ENCODE measurements around the gene CPSF7. TPM values are rescaled to one million over a fixed set of nuclear protein-coding genes. Genes with fewer than 3 reads are reported as not detected.

CPSF7 gene
- total RNA-seq, 4 donors from 2014 or later = 58.8 to 95.1 (median 72.8) TPM

DNA sequence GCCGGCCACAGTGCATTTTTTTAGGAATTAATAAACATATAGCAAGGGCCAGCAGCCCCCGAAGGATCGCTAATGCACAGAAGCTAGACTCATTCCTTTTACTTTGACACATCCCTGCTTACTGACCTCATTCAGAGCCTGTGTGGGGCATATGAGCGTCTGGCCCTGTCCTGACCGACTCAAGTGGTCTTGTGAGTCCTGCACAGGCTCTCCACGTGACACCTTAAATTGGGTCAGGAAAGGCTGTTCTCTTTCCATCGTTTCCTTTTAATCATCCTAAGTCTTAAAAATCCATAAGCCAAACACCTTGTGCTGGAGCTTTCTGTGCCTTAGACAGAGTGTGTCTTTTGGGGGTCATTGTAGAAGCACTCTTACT, 18.8 kb upstream of the CPSF7 start:
- Histone ChIP-seq H3K27me3 (no peaks in the 10 kb centered on the region), H3K4me1 (peaks cover 13% of the 10 kb centered on the region in 2 donors), H3K27ac (no peak overlapping the region), H3K9me3 (no peaks in the 10 kb centered on the region), H3K4me3 (replicated peaks in 1 of 3) (no peak overlapping the region), H3K36me3 (peaks cover 5 to 18% of the 10 kb centered on the region in 2 donors)
- peak in 1 of 2 donors; percentile 4 for DNase-seq
- TF ChIP-seq CTCF (IDR thresholded peaks at IDR 0.05) = no peak
- TF ChIP-seq POLR2A (IDR thresholded peaks at IDR 0.05) = no peak
- WGBS, 2 donors = 67 to 82% methylated on average over 7 of the region's 7 CpGs
- intact Hi-C loops (cut with DNase I) = loop anchor here (10.0 kb wide), 1 partner anchor 66 kb away; no protein-coding TSS in a partner anchor

GRCh38 chr11:61447601-61448551, 18.1 kb upstream of the CPSF7 start:
- 75 to 83% methylated on average over 12 of the region's 12 CpGs for WGBS, 2 donors
- Histone ChIP-seq H3K27me3 (no peaks in the 10 kb centered on the region), H3K4me3 (replicated peaks in 1 of 3) (no peak overlapping the region), H3K9me3 (no peaks in the 10 kb centered on the region), H3K27ac (no peak overlapping the region), H3K4me1 (peaks cover 13% of the 10 kb centered on the region in 2 donors), H3K36me3 (peaks cover 5 to 18% of the 10 kb centered on the region in 2 donors)
- no peak for DNase-seq
- intact Hi-C loops (cut with DNase I) = loop anchor here (10.0 kb wide), 1 partner anchor 67 kb away; no protein-coding TSS in a partner anchor
- TF ChIP-seq CTCF (IDR thresholded peaks at IDR 0.05) = no peak
- TF ChIP-seq POLR2A (IDR thresholded peaks at IDR 0.05) = no peak

DNA sequence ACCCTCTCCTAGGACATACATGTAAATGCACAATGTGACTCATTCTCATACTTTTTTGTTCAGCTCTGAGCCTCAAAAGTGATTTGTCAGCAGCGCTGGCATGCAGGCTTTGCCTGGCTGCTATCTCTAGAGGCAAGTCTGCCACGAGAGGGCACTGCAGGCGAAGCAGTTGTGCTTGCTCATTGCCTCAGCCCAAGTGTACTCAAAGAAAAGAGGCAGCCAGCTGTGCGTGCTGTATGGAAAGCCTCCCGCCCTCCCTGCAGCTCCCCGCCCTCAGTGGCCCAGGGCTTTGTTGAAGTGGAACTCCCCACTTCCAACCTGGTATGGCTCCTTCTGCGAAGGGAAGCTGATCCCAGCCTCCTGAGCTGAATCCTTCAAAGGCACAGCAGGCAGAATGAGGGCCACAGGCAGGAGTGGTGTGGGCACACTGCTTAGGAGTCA, 16.5 kb upstream of the CPSF7 start:
- Histone ChIP-seq H3K4me3 (replicated peaks in 1 of 3) (no peak overlapping the region), H3K36me3 (peaks cover 5 to 18% of the 10 kb centered on the region in 2 donors), H3K9me3 (no peaks in the 10 kb centered on the region), H3K27ac (peak overlapping the region; percentile 44 to 74 (median 63)), H3K4me1 (peaks cover 13% of the 10 kb centered on the region in 2 donors), H3K27me3 (no peaks in the 10 kb centered on the region)
- no peak for TF ChIP-seq POLR2A (IDR thresholded peaks at IDR 0.05)
- peak; percentile 64 to 95 (median 88) for TF ChIP-seq CTCF (IDR thresholded peaks at IDR 0.05)
- WGBS, 2 donors = 8 to 12% methylated on average over 5 to 7 of the region's 7 CpGs
- DNase-seq = peak; percentile 98 to 99
- intact Hi-C loops (cut with DNase I) = loop anchor here (10.0 kb wide), 1 partner anchor 69 kb away; no protein-coding TSS in a partner anchor

DNA sequence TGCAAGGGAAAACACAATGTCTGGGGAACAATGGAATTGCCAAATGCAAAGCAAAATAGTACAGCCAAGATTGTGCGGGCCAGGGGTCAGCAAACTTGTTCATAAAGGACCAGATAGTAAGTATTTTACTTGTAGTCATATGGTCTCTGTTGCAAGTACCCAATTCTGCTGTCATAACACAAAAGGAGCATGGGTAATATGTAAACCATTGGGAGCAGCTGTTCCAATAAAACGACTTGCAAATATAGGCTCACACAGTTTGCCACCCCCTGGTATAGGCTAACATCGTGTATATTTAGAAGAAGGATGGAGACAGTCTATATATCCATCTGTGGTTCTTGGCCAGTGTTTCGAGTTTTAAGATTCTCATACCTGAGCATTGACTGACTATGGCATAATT, 15.7 kb upstream of the CPSF7 start:
- WGBS, 2 donors = 85 to 87% methylated on average over 4 of the region's 4 CpGs
- no peak for DNase-seq
- Histone ChIP-seq H3K4me3 (replicated peaks in 1 of 3) (no peak overlapping the region), H3K4me1 (peaks cover 13% of the 10 kb centered on the region in 2 donors), H3K9me3 (no peaks in the 10 kb centered on the region), H3K36me3 (peaks cover 5 to 24% of the 10 kb centered on the region in 2 donors), H3K27ac (peak overlapping the region; percentile 44 to 74 (median 63)), H3K27me3 (no peaks in the 10 kb centered on the region)
- TF ChIP-seq CTCF (IDR thresholded peaks at IDR 0.05) = no peak
- TF ChIP-seq POLR2A (IDR thresholded peaks at IDR 0.05) = no peak
- intact Hi-C loops (cut with DNase I) = loop anchor here (10.0 kb wide), 1 partner anchor 69 kb away; no protein-coding TSS in a partner anchor

All from thyroid gland (tissue), 4 donors.